PC-9 (cell line): ENCODE results near the gene ESRRG.

ENCODE experiments used
- CTCF ChIP-seq: fragments of 200-600 bp; sonication (generic); conservative IDR thresholded peaks from 2 replicates; pipeline ENCODE4 v1.6.1; 2017; ENCODE audit warnings: mixed run types, antibody characterized with exemption, mild to moderate bottlenecking, moderate library complexity
- EZH2 ChIP-seq: fragments of 200-600 bp; sonication (generic); IDR thresholded peaks from 2 replicates; pipeline ENCODE4 v1.8.0; 2017; ENCODE audit warnings: antibody characterized with exemption, low read depth

GRCh38 chr1:216475659-216476276 lies 247.5 kb downstream of the ESRRG start:
- TF ChIP-seq CTCF, result no peak
- no peak for TF ChIP-seq EZH2
